NB4 (cell line): ENCODE results near the gene MYO16.

Experiments used
- CTCF ChIP-seq: IDR thresholded peaks from one replicate; pipeline ENCODE4 v1.5.1; 2012; ENCODE audit warnings: low read depth, low read length
- MAX ChIP-seq: IDR thresholded peaks from 2 replicates; pipeline ENCODE4 v1.6.1; 2011; ENCODE audit warnings: low read depth, low read length
- MYC ChIP-seq: IDR thresholded peaks from 2 replicates; pipeline ENCODE4 v1.6.1; 2011; ENCODE audit warnings: low read depth, low read length
- POLR2A ChIP-seq: IDR thresholded peaks from 2 replicates; pipeline ENCODE4 v1.6.1; 2011; ENCODE audit warnings: mild to moderate bottlenecking; ENCODE audit not compliant: insufficient read length; ENCODE audit errors: extremely low read depth

GRCh38 chr13:109205315-109205714 is 575.9 kb downstream of the MYO16 start:
- no peak for TF ChIP-seq MYC
- no peak for TF ChIP-seq CTCF
- no peak for TF ChIP-seq POLR2A
- TF ChIP-seq MAX = no peak
